IPS DF 6.9 (cell line): ENCODE measurements around the gene PCDHA6.
A peak's percentile ranks its signal among the peaks of the same experiment; 100 is the strongest.
"Not testable (repeated sequence)": the region's sequence is repeated elsewhere in the genome, so short reads cannot be mapped to it uniquely, and the experiment has no call there.

Source experiments
- DNase-seq: peaks from one replicate; pipeline ENCODE4 v3.0.0-alpha.2; 2013; ENCODE audit warnings: low read depth, low spot score
- H3K27ac ChIP-seq: one replicate; pipeline ENCODE4 v1.5.1; 2013; ENCODE audit warnings: low read length, control low read depth
- H3K27me3 ChIP-seq: 2 replicates; pipeline ENCODE4 v1.6.1; 2013; ENCODE audit warnings: mild to moderate bottlenecking, low read length; ENCODE audit not compliant: control insufficient read depth, insufficient read depth
- H3K36me3 ChIP-seq: 2 replicates; pipeline ENCODE4 v1.6.1; 2013; ENCODE audit warnings: low read length; ENCODE audit not compliant: control insufficient read depth, insufficient read depth
- H3K4me1 ChIP-seq: 2 replicates; pipeline ENCODE4 v1.6.1; 2013; ENCODE audit warnings: low read length; ENCODE audit not compliant: control insufficient read depth, insufficient read depth
- H3K4me3 ChIP-seq: 2 replicates; pipeline ENCODE4 v1.5.1; 2013; ENCODE audit warnings: mild to moderate bottlenecking, low read length
- H3K9me3 ChIP-seq: 2 replicates; pipeline ENCODE4 v1.6.1; 2013; ENCODE audit warnings: low read length, inconsistent platforms; ENCODE audit not compliant: control insufficient read depth, insufficient read depth
- WGBS: extraction: QIAGEN DNeasy Blood & Tissue Kit; methylation state at CpG from one replicate; pipeline ENCODE4 v1.1.7; 2013; ENCODE audit warnings: mixed read lengths, missing lambda C conversion rate; ENCODE audit not compliant: insufficient read length, insufficient coverage; 5-methylcytosine and 5-hydroxymethylcytosine counted together

PCDHA6 gene, protein sequence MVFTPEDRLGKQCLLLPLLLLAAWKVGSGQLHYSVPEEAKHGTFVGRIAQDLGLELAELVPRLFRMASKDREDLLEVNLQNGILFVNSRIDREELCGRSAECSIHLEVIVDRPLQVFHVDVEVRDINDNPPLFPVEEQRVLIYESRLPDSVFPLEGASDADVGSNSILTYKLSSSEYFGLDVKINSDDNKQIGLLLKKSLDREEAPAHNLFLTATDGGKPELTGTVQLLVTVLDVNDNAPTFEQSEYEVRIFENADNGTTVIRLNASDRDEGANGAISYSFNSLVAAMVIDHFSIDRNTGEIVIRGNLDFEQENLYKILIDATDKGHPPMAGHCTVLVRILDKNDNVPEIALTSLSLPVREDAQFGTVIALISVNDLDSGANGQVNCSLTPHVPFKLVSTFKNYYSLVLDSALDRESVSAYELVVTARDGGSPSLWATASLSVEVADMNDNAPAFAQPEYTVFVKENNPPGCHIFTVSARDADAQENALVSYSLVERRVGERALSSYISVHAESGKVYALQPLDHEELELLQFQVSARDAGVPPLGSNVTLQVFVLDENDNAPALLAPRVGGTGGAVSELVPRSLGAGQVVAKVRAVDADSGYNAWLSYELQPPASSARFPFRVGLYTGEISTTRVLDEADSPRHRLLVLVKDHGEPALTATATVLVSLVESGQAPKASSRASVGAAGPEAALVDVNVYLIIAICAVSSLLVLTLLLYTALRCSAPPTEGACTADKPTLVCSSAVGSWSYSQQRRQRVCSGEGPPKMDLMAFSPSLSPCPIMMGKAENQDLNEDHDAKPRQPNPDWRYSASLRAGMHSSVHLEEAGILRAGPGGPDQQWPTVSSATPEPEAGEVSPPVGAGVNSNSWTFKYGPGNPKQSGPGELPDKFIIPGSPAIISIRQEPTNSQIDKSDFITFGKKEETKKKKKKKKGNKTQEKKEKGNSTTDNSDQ

GRCh38 chr5:140827704-140828361 is at the start of gene PCDHA6:
Gene PCDHA6, plus strand, starts transcription at chr5:140827960. Its CDS starts 132 bp downstream, at chr5:140828092.
- Histone ChIP-seq H3K36me3 (no peaks in the 10 kb centered on the region), H3K9me3 (no peaks in the 10 kb centered on the region), H3K27me3 (no peaks in the 10 kb centered on the region), H3K4me3 (no peak within 1 kb of the TSS), H3K4me1 (no peaks in the 10 kb centered on the region), H3K27ac (no peak within 1 kb of the TSS)
- DNase-seq = no peak
- no CpG with 5 or more reads among the region's 27 CpGs for WGBS

DNA sequence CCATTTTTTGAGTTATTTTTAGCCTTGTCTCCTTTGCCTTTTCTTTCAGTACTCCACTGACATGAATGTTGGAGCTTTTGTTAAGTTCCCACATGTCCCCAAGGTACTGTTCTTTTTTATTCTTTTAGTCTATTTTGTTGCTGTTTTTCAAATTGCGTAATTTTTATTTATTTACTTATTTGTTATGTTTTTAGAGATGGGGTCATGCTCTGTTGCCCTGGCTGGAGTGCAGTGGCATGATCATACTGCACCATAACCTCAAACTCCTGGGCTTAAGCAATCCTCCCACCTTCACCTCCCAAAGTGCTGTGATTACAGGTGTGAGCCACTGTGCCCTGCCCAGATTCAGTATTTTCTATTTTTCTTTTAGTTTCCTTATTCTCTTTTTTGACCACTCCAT is 47.2 kb upstream of the PCDHA6 start:
- no peak overlapping the region for H3K27ac ChIP-seq
- peaks cover 1% of the 10 kb centered on the region; the same call in 1 of the 2 replicates for H3K9me3 ChIP-seq
- DNase-seq = no peak
- no peak overlapping the region for H3K4me3 ChIP-seq
- WGBS = no CpG with 5 or more reads among the region's 1 CpG
- H3K4me1 ChIP-seq = no peaks in the 10 kb centered on the region
- no peaks in the 10 kb centered on the region; the same call in 1 of the 2 replicates for H3K27me3 ChIP-seq
- no peaks in the 10 kb centered on the region for H3K36me3 ChIP-seq

- peaks cover 1% of the 10 kb centered on the region; the same call in 1 of the 2 replicates for H3K9me3 ChIP-seq
- DNase-seq = no peak
- 100% methylated on average over 1 of the region's 29 CpGs for WGBS
These were observed 41.7 kb upstream of the PCDHA6 start, which contains the start of gene PCDHA1 for GRCh38 chr5:140785905-140786686. Gene PCDHA1, plus strand, starts transcription at chr5:140786140.

GRCh38 chr5:140787422-140787821 is 40.3 kb upstream of the PCDHA6 start:
- not testable (repeated sequence) for DNase-seq, H3K4me3 ChIP-seq, H3K36me3 ChIP-seq, H3K9me3 ChIP-seq, H3K4me1 ChIP-seq, H3K27me3 ChIP-seq, H3K27ac ChIP-seq
- no CpG with 5 or more reads among the region's 44 CpGs for WGBS

More at GRCh38 chr5:140785905-140786686, 41.7 kb upstream of the PCDHA6 start, which contains the start of gene PCDHA1:
- Histone ChIP-seq H3K4me1 (no peaks in the 10 kb centered on the region), H3K36me3 (no peaks in the 10 kb centered on the region), H3K27me3 (no peaks in the 10 kb centered on the region), H3K27ac (no peak within 1 kb of the TSS), H3K4me3 (no peak within 1 kb of the TSS)

DNA sequence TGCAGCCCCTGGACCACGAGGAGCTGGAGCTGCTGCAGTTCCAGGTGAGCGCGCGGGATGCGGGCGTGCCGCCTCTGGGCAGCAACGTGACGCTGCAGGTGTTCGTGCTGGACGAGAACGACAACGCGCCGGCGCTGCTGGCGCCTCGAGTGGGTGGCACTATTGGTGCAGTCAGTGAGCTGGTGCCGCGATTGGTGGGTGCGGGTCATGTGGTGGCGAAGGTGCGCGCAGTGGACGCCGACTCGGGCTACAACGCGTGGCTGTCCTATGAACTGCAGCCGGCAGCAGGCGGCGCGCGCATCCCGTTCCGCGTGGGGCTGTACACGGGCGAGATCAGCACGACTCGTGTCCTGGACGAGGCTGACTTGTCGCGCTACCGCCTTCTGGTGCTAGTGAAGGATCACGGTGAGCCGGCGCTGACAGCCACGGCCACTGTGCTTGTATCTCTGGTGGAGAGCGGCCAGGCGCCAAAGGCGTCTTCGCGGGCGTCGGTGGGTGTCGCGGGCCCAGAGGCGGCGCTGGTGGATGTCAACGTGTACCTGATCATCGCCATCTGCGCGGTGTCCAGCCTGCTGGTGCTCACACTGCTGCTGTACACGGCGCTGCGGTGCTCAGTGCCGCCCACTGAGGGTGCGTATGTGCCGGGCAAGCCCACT is 39.8 kb upstream of the PCDHA6 start:
- H3K9me3 ChIP-seq, DNase-seq: not testable (repeated sequence)
- WGBS = no CpG with 5 or more reads among the region's 70 CpGs

DNA sequence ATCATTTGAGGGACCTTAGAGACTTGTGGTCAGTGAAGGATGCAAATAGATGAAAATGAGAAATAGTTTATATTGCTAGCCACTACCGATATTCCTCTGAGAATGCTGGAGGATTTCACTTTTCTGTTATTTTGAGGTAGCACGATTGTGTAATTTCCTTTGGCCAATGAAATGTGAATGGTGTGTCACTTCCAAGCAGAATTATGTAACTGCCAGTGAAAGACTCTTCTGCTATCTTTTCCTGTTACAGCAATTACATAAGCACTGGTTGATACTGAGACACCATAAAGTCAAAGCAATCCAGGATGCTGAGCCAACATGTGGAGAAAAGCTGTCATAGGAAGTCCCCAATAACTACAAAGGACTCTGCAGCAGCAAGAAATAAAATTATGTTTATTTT is 36.7 kb upstream of the PCDHA6 start:
- DNase-seq = no peak
- Histone ChIP-seq H3K9me3 (no peaks in the 10 kb centered on the region), H3K4me3 (no peak overlapping the region), H3K27ac (no peak overlapping the region), H3K36me3 (no peaks in the 10 kb centered on the region), H3K27me3 (no peaks in the 10 kb centered on the region), H3K4me1 (no peaks in the 10 kb centered on the region)
- no CpG with 5 or more reads among the region's 2 CpGs for WGBS

More for the DNA sequence above, 39.8 kb upstream of the PCDHA6 start:
- not testable (repeated sequence) for H3K27ac ChIP-seq, H3K27me3 ChIP-seq, H3K4me1 ChIP-seq, H3K36me3 ChIP-seq, H3K4me3 ChIP-seq

GRCh38 chr5:140794595-140795258 is 33.0 kb upstream of the PCDHA6 start, which contains the start of gene PCDHA2:
Gene PCDHA2, plus strand, starts transcription at chr5:140794852.
- no peaks in the 10 kb centered on the region for H3K4me1 ChIP-seq
- H3K27ac ChIP-seq = no peak within 1 kb of the TSS
- H3K4me3 ChIP-seq = peak within 1 kb of the TSS; percentile 87
- DNase-seq = no peak
- WGBS = no CpG with 5 or more reads among the region's 27 CpGs
- H3K9me3 ChIP-seq = no peaks in the 10 kb centered on the region
- no peaks in the 10 kb centered on the region for H3K27me3 ChIP-seq
- H3K36me3 ChIP-seq = no peaks in the 10 kb centered on the region

- Histone ChIP-seq H3K36me3 (no peaks in the 10 kb centered on the region), H3K27me3 (no peaks in the 10 kb centered on the region), H3K4me3 (peak overlapping the region; percentile 87; the same call in 1 of the 2 replicates), H3K9me3 (no peaks in the 10 kb centered on the region), H3K27ac (no peak overlapping the region), H3K4me1 (no peaks in the 10 kb centered on the region)
- no peak for DNase-seq
- no CpG with 5 or more reads among the region's 15 CpGs for WGBS
These were observed 32.5 kb upstream of the PCDHA6 start for GRCh38 chr5:140795259-140795641.
